CD4-positive, alpha-beta T cell treated with Interleukin-12 subunit alpha and Interleukin-12 subunit beta, for 1 hour (primary cell): ENCODE results near the gene C2orf80.
"Not testable (repeated sequence)": the region's sequence is repeated elsewhere in the genome, so short reads cannot be mapped to it uniquely, and the experiment has no call there.

ENCODE experiments used
- DNase-seq: peaks from one replicate; pipeline ENCODE4 v3.0.0-alpha.2; 2020

Gene C2orf80

DNA sequence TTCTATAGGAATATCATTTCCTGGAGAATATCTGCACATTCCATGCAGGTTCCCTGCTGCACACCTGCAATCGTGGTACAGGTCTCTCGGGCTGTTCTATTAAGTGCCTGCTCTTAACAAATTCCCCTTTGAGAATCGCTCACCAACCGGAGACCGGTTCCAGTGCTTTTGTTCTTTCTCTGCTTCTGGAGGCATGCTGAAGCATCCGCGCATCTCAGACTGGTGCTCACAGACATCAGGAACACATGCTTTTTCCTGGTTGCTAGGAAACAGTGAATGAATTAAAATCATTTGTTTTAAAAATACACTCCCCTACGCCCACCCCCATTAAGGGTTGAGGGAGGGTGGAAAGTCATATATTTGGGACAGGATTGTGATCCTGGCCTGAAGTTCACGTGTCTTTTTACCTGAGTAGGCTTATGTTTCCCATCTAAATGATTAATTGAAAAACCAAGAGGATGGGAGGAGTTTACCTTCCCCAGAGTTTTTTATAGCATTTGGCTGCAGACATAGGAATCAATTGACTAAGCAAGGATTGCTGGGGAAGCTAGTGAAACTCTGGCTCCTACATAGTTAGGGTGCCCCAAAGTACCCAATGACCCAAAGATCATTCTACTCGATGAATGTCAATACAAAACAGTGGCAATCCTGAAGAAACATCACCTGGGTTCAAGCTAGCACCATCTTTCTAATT is at the start of gene C2orf80:
Gene C2orf80 (minus strand): TSS at position 221 of the 694 bp plus-strand sequence. CDS start 3,044 bp downstream, outside the sequence.
- DNase-seq: no peak

DNA sequence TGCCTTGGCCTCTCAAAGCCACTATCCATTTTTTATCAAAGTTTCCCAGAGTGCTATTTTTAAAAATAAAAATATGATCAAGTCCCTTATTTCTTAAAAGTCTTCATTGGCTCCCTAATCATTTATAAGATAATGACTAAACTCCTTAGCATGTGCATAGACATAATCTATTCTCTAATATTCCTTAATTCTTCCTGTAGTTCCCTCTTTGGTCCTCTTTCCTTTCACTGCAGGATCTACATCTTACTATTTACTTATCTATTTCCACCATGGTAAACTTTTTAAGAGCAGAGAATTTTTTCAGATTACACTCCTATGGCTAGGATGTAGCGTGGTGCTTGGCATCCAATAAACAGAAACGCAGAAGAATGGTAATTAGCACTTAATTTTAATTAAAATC is 46.0 kb upstream of the C2orf80 start:
- no peak for DNase-seq

DNA sequence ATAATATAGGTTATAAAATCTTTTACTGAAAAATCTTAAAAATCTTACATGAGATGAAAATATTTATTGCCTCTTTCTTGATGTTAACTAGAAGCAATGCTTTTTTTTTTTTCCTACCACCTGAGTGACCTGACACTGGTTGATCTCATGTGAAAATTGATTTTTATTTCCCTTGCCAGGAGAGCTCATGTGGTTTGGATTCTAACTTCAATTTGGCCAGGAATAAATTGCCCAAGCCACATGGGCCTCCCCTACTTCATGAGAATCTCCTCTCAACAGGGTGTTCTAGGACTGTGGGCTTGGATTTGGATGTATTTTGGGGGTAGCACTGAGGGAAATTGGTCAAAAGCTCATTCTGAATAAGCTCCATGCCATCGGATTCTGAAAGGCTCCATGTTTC is 45.0 kb upstream of the C2orf80 start:
- DNase-seq: no peak

DNA sequence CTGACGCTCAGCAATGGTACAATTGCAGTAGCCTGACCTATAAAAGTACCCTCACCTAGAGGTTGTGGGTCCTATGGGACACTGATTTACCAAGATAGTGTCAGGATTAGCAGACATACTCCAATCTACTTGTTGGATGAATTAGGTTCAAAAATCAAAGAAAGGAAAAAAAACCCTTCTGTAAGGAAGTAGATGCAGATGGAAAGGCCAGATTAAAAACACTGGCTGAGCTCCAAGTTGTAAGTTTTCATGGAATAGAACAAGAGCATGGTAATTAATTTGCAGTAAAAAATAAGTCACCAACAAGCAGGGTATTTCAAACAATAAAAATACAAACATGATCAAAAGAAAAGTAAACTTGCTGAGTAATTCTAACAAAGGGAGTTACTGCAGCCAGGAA is 38.6 kb upstream of the C2orf80 start:
- DNase-seq: no peak

DNA sequence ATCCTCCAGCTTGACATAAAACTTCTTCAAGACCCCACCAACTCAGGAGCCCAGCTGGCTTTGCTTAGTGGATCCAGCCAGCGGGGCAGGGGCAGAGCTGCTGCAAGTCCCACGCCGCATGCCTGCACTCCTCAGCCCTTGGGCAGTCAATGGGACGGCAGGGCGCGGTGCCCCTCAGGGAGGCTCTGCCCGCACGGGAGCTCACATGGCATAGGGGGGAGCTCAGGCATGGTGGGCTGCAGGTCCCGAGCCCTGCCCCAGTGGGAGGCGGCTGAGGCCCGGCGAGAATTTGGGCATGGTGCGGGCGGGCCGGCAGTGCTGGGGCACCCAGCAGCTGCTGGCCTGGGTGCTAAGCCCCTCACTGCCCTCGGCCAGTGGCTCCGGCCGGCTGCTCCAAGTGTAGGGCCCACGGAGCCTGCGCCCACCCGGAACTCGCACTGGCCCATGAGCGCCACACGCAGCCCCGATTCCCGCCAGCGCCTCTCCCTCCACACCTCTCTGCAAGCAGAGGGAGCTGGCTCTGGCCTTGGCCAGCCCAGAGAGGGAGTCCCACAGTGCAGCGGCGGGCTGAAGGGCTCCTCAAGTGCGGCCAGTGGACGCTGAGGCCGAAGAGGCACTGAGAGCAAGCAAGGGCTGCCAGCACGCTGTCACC is 37.9 kb upstream of the C2orf80 start:
- DNase-seq: no peak

DNA sequence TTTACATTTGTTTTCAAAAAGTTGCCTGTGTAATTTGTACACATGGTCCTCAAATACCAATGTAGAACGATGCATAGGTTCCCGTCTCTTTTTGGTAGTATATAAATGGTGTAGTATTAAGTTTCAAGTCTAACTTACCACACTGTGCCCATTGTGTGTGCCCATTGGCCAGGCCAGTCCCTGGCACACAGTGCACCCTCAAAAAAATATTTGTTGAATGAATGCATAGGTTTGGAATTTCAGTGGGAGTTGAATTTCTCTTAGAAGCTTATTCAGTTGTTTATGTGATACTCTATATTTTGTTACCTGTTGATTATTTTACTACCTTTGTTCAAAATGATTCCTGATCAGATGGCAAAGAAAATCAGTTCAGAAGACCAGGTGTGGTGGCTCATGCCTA is 35.0 kb upstream of the C2orf80 start:
- no peak for DNase-seq

DNA sequence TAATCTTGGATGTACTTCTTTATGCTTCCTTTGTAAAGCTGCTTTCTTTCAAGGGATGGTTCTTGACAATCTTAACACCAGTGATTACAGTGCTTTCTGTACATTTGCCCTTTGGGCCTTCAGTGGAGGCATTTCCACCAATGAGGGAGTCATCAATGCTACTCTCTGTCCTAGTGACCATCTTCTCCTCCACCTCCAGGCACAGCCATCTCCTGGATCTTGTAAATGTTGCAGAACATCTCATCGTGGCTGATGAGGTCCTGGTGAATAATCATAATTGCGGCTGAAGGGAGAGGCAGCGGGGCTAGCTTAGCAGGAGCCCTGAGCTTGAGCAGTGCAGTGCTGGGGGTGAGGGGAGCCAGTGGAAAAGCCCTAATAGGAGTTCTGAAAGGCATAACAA is 32.5 kb upstream of the C2orf80 start:
- no peak for DNase-seq

DNA sequence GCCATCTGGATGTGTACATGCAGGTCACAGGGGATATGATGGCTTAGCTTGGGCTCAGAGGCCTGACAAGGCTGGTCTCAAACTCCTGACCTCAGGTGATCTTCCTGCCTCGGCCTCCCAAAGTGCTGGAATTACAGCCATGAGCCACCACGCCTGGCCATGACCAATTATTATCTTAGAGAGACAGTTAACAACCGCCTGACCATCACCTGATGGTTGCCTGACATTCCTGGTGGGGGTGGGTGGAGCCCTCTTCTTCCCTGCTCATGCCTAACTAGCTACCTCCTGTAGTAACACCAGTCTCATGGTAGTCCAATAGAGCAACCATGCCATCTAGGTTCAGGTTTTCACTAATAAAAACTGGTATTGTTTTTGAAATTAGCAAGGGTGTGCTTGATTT is 32.0 kb upstream of the C2orf80 start:
- not testable (repeated sequence) for DNase-seq

DNA sequence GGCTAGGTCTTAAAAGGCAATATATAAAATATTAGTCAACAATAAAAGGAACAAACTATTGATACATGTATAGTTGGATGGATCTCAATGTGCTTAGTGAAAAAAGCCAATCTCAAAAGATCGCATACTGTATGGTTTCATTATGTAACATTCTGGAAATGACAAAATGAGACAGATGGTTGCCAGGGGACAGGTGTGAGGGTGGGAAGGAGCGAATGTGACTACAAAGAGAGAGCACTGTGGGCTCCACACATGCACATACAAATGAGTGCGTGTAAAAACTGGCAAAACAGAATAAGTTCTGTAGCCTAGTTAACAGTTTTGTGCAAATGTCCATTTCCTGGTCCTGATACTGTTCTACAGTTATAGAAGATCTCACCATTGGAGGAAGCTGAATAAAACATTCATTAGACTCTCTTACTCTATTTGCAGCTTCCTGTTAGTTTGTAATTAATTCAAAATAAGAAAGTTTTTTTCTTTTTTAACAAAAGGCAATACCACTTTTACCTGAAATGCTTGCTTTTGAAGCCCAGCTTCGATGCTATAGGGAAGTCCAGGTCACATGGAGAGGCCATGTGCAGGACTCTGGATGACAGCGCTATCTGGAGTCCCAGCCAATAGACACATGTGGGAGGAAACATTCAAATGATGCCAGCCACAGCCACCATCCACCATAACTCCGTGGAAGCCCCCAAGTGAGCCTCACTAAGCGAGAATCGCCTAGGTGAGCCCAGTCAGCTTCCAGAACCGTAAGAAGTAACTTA is 21.0 kb upstream of the C2orf80 start:
- DNase-seq: no peak

DNA sequence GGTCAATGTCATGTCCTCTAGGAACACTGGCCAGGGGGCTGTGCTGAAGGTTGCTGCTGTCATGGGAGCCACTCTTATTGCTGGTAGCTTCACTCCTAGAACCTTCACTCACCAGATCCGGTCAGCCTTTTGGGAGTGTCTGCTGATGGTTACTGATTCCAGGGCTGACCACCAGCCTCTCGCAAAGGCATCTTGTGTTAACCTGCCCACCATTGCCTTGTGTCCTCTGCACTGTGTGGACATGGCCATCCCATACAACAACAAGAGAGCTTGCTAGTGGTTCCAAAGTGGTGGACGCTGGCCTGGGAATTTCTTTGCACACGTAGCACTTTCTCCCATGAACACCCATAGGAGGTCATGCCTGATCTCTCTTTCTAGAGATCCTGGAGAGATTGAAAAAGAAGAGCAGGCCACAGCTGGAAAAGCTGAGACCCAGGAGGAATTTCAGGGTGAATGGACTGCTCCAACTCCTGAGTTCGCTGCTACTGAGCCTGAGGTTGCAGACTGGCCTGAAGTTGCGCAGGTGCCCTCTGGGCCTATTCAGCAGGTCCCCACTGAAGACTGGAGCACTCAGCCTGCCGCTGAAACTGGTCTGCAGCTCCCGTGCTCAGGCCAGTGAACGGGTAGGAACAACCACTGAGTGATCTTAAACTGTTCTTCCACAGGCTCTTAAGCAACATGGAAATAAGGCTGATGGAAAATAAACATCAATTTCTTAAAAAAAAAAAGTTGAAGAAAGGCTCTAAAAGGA is 18.7 kb upstream of the C2orf80 start:
- no peak for DNase-seq

DNA sequence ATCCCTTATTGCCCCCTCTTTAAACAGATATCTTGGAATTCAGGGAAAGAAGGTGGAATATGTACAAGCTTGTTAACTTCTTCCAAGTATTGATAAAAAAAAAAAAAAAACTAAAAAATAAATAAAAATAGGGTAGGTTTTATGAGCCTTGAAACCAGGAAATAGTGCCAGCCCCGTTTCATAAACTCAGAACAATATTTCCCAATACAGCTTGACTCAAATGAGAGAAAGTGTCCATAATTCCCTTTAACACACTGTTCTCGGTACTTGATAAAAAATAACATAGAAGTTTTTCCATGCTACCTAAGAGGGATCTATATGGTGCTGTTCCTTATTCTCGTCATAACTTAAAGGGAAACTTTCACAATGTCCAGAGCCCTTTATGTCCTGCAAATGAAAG is 17.9 kb upstream of the C2orf80 start:
- no peak for DNase-seq

DNA sequence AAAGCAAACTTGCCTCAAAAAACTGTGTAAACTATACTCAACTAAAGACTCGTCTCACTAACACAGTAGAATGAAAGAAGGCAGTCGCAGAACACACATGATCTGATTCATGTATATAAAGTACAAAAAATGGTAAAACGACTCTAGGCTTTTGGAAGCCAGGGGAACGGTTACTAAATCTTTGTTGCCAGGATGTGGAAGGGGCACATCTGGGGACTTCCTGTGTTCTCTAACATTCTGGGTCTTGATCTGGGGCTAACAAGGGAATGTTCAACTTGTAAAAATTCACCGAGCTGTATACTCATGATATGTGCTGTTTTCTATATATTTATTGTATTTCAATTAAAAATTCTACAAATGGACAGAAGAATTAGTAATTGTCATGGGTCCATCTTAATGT is 14.3 kb upstream of the C2orf80 start:
- no peak for DNase-seq

DNA sequence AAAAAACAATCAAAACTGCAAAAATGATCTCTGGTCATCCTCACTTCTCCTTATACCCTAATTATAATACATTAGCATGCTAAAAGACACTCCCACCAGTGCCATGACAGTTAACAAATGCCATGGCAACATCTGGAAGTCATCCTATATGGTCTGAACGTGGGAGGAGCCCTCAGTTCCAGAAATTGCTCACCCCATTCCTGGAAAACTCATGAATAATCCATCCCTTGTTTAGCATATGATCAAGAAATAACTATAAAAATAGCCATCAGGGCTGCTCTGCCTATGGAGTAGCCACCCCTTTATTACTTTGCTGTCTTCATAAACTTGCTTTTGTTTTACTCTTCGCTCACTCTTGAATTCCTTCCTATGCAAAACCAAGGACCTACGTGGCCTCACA is 5.7 kb upstream of the C2orf80 start:
- no peak for DNase-seq

DNA sequence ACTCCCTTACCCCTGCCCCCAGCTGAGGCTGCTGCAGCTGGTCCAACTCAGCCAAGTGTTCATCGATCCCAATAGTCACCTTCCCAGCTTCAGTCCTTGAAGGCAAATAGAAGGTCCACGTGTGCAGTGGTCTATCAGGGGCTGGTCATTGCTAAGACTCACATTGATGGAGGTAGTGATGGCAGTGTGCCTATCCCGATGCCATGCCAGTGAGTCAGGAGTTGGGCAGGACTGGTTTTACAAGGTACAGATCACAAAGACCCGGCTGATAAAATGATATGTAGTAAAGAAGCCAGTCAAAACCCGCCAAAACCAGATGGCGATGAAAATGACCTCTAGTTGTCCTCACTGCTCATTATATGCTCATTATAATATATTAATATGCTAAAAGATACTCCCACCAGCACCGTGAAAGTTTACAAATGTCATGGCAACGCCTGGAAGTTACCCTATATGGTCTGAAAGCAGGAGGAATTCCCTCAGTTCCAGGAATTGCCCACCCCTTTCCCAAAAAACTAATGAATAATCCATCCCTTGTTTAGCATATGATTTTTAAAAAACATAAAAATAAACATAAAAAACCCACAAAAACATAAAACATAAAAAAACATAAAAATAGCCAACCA is 2.9 kb upstream of the C2orf80 start:
- no peak for DNase-seq

DNA sequence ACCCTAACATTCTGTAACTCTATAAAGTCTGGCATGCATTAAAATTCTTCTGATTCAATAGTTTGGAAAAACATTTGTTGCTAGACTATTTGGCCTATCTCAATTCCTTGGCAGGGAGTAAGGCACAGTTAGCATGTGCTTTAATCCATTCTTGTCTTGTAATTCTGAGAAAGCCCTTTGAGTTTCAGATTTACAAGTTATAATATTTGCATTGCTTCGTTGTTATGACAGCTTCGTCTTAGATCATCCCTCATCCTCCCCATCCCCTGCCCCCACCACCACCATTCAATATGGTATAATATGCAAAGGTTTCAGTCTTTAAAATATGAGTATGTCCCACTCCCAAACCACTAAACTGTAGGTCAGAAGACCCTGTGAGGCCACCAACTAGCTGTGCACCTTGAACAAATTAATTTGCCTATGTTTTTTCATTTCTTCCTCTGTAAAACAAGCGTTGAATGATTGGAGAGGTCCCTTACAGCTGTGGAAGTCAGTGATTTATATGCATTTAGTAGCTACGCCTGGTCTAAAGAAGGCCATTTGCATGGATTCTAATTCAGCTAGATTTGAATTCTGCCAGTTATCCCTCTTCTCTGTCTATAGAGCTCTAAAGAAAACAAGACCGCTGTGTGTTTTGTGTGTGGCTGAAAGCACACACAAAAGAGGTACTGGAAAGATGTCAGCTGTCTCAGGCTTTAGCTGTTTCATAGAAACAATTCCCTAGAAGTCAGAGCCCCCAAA is 591 bp downstream of the C2orf80 start:
- no peak for DNase-seq

DNA sequence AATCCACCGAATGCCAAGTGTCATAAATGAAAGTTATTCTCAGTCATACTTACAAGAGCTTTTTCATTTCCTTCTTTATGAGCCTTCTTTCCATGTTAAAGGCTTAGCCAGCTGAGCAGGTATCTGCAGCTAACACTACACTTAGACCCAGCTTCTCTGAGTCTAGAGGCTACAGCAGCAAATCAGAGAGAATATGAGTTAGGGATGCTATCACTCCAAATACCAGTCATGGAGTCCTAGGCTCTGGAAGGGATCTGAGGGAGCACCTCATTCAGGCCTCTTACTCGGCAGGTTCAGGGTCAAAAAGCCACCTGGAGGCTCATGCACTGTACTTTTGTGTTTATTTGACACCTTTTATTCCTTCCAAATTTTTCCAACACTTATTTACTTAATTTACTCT is 2.9 kb downstream of the C2orf80 start:
- DNase-seq: no peak

DNA sequence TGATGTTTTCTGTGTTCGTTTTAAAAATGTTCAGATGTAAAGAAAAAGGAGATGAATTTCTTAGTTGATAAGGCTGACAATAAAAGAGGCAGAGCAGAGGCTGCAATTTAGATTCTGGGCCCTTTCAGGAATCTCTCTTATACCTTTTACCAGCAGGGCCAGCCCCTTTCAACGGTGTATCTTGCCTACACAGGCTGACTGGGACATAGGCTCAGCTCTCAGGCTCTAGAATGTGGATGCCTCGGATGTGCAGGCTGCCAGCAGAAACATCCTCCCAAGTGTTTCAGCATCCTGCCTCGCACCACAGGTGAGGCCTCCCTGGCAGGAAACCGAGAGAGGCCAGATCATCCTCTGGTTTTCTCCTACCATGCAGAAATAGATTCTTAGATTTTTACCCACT is 3.4 kb downstream of the C2orf80 start:
- DNase-seq: no peak

DNA sequence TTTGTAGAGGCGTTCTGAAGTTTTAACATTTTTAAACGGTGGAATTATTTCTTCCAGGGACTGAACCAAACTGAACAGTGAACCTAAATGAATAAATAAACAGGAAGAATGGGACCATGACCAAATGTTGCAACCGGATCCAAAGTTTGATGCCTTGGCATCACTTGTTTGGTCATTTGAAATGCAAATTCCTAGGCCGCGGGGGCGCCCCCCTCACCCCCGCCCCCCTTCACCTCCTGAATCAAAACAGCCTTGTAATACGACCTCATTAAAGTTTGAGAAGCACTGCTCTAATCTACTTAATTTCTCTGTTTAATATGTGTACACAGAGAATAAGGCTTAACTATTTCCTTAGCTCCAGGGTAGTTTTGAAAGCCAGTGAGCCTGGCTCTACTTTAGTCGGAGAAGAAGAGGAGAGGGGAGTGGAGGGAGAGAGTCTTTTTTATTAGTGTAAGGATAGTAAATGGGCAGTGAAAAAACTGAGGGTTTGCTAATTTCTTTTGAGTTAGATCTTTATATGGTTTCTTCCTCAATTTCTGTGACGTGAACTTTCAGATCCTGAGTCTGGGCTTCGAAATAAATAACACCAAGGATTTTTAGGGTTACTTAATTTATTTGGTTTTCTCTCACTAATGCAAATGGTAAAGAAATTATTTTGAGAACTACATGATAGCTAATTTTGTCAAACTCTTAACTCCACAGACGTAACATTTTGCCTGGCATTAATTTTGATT is 5.7 kb downstream of the C2orf80 start:
- no peak for DNase-seq

DNA sequence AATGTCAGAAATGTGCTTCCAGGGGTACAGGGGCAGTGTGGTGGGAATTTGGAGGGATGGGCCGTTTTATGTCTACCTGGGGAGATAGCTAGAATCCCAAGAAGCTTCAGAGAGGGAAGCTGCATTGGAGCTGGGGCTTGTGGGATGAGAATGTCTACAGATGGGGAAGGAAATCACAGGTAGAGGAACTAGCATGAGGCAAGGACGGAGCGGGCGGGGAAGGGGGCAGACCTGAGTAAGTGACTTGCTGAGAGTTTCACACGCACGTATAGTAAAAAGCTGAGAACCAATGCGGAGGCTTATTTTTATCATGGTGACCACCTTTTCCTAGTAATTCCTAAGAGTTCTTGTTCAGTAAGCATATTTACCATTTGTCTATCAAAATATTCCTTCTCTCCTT is 6.3 kb downstream of the C2orf80 start:
- DNase-seq: no peak

DNA sequence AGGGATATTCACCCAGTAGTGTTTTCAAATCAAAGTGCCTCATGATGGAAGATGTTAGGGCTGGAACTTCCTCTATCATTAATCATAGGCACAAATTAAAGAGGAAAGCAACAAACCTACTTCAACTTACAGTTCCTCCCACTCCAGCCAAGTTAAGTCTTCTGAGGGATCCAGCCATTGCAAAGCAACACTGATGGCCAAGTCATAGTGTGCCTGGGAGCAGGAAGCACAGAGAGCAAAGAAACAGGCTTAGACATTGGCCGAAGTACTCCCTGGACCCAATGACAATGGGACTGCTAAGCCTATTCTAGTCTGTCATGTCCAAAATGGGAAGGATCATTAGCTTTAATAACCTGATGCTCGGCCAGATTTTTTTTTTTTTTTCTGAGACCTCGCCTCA is 7.0 kb downstream of the C2orf80 start:
- no peak for DNase-seq

DNA sequence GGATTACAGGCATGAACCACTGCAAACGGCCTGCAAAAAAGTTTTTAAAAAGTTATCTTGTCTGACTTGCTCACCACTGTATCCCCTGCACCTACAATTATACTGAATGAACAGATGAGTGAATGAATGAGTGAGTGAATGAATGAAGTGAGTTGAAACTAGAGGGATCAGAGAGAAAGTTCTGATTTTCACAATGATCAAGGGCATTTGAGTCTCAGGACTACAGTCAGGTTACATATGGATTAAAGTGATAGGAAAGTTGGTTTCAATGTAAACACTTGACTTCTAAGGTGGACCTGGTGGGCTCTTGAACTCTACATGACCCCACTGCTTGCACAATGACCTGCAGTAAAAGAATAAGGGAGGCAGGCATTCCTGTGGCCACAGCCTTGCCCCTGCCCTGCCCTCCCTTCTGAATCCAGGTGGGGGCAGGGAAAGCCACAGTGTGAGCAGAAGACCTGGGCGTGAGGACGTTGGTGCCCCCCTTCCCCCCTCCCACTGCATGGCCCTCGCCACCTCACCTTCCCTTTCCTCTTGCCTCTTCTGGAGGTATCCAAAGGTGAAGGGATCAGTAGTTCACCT is 10.7 kb downstream of the C2orf80 start:
- no peak for DNase-seq
